Fibroblast of pulmonary artery (primary cell): ENCODE data around the gene CERS5.

Experiments used
- DNase-seq: peaks from one replicate; pipeline ENCODE4 v3.0.0-alpha.2; 2010; ENCODE audit warnings: low read depth
- H3K4me3 ChIP-seq: replicated peaks from 2 replicates; pipeline ENCODE4 v1.5.1; 2011; ENCODE audit warnings: low read depth, mild to moderate bottlenecking, control low read depth, low read length, moderate library complexity
- CTCF ChIP-seq: IDR thresholded peaks from 2 replicates; pipeline ENCODE4 v1.5.1; 2011; ENCODE audit warnings: mild to moderate bottlenecking, control low read depth, low read length, inconsistent platforms; ENCODE audit errors: missing control alignments

The CERS5 gene

DNA sequence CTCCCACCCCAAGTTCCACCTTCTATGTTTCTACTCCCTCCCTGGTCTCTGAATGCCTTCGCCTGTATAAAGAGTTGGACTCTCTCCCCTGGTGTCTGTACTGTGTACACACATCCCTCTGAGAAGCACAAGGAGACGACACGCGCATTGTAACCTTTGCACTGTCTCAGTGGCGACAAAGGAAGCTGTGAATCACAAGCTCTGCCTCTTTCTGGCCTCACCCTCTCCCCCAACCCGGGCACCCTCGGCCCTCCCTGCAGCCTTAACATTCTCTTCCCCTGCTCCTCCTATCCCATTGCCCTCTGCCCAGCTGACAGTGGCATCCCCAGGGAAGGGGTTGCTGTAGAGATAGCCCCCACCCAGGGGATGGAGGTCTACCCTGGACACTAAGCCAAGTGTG is 84.5 kb downstream of the CERS5 start:
- H3K4me3 ChIP-seq: no peak overlapping the region
- TF ChIP-seq CTCF: no peak
- no peak for DNase-seq

GRCh38 chr12:50081096-50081808 is 85.9 kb downstream of the CERS5 start:
- no peak for DNase-seq
- TF ChIP-seq CTCF: no peak
- H3K4me3 ChIP-seq: no peak overlapping the region

GRCh38 chr12:50079771-50080170 is 87.4 kb downstream of the CERS5 start:
- no peak for DNase-seq
- no peak for TF ChIP-seq CTCF
- H3K4me3 ChIP-seq: no peak overlapping the region
